NCI-H2171 (cell line): ENCODE results near the gene SMIM35.
"Not testable (repeated sequence)": the region's sequence is repeated elsewhere in the genome, so short reads cannot be mapped to it uniquely, and the experiment has no call there.

Experiments
- DNase-seq: peaks from one replicate; lab custom pipeline; 2025; lab: John Stamatoyannopoulos, UW

The SMIM35 gene

GRCh38 chr11:117980280-117980679 lies 106.5 kb downstream of the SMIM35 start:
- no peak for DNase-seq

GRCh38 chr11:117979481-117980211 lies 107.1 kb downstream of the SMIM35 start:
- no peak for DNase-seq

GRCh38 chr11:117978991-117979390 lies 107.8 kb downstream of the SMIM35 start:
- DNase-seq = no peak

- not testable (repeated sequence) for DNase-seq
Observed at GRCh38 chr11:117978291-117978910, 108.4 kb downstream of the SMIM35 start.

GRCh38 chr11:117977612-117978264 lies 109.0 kb downstream of the SMIM35 start:
- not testable (repeated sequence) for DNase-seq

GRCh38 chr11:117977029-117977428 lies 109.7 kb downstream of the SMIM35 start:
- no peak for DNase-seq

GRCh38 chr11:117976445-117976844 lies 110.3 kb downstream of the SMIM35 start:
- DNase-seq = no peak

- DNase-seq = no peak
Observed at GRCh38 chr11:117973503-117973860, 113.3 kb downstream of the SMIM35 start.

GRCh38 chr11:117972629-117973502 lies 113.9 kb downstream of the SMIM35 start:
- no peak for DNase-seq

- DNase-seq = no peak
Observed at GRCh38 chr11:117972044-117972443, 114.7 kb downstream of the SMIM35 start.

- DNase-seq = no peak
Observed at GRCh38 chr11:117970400-117971024, 116.3 kb downstream of the SMIM35 start.

GRCh38 chr11:117969160-117969991 lies 117.4 kb downstream of the SMIM35 start:
- no peak for DNase-seq

GRCh38 chr11:117966908-117967307 lies 119.9 kb downstream of the SMIM35 start:
- no peak for DNase-seq

- DNase-seq = no peak
Observed at GRCh38 chr11:117962826-117963225, 123.9 kb downstream of the SMIM35 start.

- no peak for DNase-seq
Observed at GRCh38 chr11:117961896-117962295, 124.9 kb downstream of the SMIM35 start.

- DNase-seq = no peak
Observed at GRCh38 chr11:117960406-117960805, 126.4 kb downstream of the SMIM35 start.

- DNase-seq = no peak
Observed at GRCh38 chr11:117959438-117960149, 127.2 kb downstream of the SMIM35 start.

GRCh38 chr11:117958949-117959348 lies 127.8 kb downstream of the SMIM35 start:
- DNase-seq = no peak
